ENCODE data around the gene GLIPR1L1. TPM values are rescaled to one million over a fixed set of nuclear protein-coding genes. Genes with fewer than 3 reads are reported as not detected.

The GLIPR1L1 gene
- total RNA-seq, 4 donors from 2014 or later, result not detected

GRCh38 chr12:75419841-75420240 lies 85.4 kb downstream of the GLIPR1L1 start:
- DNase-seq, result no peak

More at GRCh38 chr12:75419841-75420240, 85.4 kb downstream of the GLIPR1L1 start:
- TF ChIP-seq POLR2A (IDR thresholded peaks at IDR 0.05) (no peak), CTCF (IDR thresholded peaks at IDR 0.05) (no peak)
- no peak overlapping the region for H3K4me3 ChIP-seq
- H3K27me3 ChIP-seq, result no peaks in the 10 kb centered on the region
- no peaks in the 10 kb centered on the region for H3K9me3 ChIP-seq
- H3K36me3 ChIP-seq, result no peaks in the 10 kb centered on the region
- no peak overlapping the region for H3K27ac ChIP-seq
- H3K4me1 ChIP-seq, result no peaks in the 10 kb centered on the region

Other genes starting within 250 kb of the GLIPR1L1 start
- not detected for gene KCNC2, start 124.8 kb upstream of the GLIPR1L1 start, total RNA-seq
- gene CAPS2, start 4.3 kb upstream of the GLIPR1L1 start, total RNA-seq, result 10 to 100 TPM; 10.2 to 22.3 (median 16.0) TPM
- 1 to 10 TPM in 1 of 4 donors, under 1 TPM in 1, not detected in 2; 0.40 to 3.3 TPM for gene GLIPR1L2, start 56.4 kb downstream of the GLIPR1L1 start, total RNA-seq
- 10 to 100 TPM in 2 of 4 donors, 1 to 10 TPM in 2; 1.4 to 47.0 (median 7.2) TPM for gene GLIPR1, start 146.1 kb downstream of the GLIPR1L1 start, total RNA-seq
- 10 to 100 TPM; 11.5 to 37.1 (median 24.7) TPM for gene KRR1, start 176.9 kb downstream of the GLIPR1L1 start, total RNA-seq